Spleen (tissue), 7 donors: ENCODE results near the gene KDELR1.

Experiments
- POLR2A ChIP-seq, 3 donors: fragments of 450-650 bp; IDR thresholded peaks; one replicate each; pipeline ENCODE4 v1.5.1; 2017; ENCODE audit warnings: antibody characterized with exemption in 3 of 3, mild to moderate bottlenecking in 1 of 3
- POLR2AphosphoS5 ChIP-seq, 3 donors: sonication (generic); formaldehyde crosslinking; IDR thresholded peaks; one replicate each; pipeline ENCODE4 v1.5.1; 2017; ENCODE audit warnings: antibody characterized with exemption in 3 of 3
- TF ChIP-seq, protein P1 (sequence below), 11 experiments: fragments of 200-600 bp in 7 of 11; fragments of 450-650 bp in 4 of 11; sonication (generic) in 4 of 11; IDR thresholded peaks in 8 of 11; conservative IDR thresholded peaks in 3 of 11; 1 replicate in 7 of 11; 2 replicates in 4 of 11; pipeline versions ENCODE4 v1.4.0 to v1.8.0; 2016 to 2021; ENCODE audit warnings: antibody characterized with exemption in 11 of 11, inconsistent platforms in 4 of 11, mild to moderate bottlenecking in 1 of 11
- donor health status: DM: no; HTN: no; CAD: no; lungs with moderate emphysema.
- donor health status: DM: no; HTN: no; CAD: no.
- donor health status: DM: no; HTN: no; CAD: no.

DNA sequence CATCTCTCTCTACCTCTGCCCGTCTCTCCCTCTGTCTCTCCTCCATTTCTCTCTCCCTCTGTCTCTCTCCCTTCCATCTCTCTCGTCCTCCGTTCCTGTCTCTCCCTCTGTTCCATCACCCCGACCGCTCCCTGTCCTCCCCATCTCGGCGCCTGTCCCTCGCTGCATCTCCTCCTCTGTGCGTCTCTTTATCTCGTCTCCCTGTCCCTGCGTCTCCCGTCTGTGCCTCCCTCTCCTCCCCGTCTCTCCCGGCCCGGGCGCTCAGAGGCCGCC, 6.7 kb upstream of the KDELR1 start:
- TF ChIP-seq, protein P1, sequence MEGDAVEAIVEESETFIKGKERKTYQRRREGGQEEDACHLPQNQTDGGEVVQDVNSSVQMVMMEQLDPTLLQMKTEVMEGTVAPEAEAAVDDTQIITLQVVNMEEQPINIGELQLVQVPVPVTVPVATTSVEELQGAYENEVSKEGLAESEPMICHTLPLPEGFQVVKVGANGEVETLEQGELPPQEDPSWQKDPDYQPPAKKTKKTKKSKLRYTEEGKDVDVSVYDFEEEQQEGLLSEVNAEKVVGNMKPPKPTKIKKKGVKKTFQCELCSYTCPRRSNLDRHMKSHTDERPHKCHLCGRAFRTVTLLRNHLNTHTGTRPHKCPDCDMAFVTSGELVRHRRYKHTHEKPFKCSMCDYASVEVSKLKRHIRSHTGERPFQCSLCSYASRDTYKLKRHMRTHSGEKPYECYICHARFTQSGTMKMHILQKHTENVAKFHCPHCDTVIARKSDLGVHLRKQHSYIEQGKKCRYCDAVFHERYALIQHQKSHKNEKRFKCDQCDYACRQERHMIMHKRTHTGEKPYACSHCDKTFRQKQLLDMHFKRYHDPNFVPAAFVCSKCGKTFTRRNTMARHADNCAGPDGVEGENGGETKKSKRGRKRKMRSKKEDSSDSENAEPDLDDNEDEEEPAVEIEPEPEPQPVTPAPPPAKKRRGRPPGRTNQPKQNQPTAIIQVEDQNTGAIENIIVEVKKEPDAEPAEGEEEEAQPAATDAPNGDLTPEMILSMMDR (IDR thresholded peaks at IDR 0.05 in 8 of 11, conservative IDR thresholded peaks at IDR 0.05 in 3 of 11): no peak
- TF ChIP-seq POLR2AphosphoS5 (IDR thresholded peaks at IDR 0.05): no peak
- no peak for TF ChIP-seq POLR2A (IDR thresholded peaks at IDR 0.05)
